ENCODE results near the gene ELF3.
A peak's percentile ranks its signal among the peaks of the same experiment; 100 is the strongest.
"Not testable (repeated sequence)": the region's sequence is repeated elsewhere in the genome, so short reads cannot be mapped to it uniquely, and the experiment has no call there.

Gene ELF3

DNA sequence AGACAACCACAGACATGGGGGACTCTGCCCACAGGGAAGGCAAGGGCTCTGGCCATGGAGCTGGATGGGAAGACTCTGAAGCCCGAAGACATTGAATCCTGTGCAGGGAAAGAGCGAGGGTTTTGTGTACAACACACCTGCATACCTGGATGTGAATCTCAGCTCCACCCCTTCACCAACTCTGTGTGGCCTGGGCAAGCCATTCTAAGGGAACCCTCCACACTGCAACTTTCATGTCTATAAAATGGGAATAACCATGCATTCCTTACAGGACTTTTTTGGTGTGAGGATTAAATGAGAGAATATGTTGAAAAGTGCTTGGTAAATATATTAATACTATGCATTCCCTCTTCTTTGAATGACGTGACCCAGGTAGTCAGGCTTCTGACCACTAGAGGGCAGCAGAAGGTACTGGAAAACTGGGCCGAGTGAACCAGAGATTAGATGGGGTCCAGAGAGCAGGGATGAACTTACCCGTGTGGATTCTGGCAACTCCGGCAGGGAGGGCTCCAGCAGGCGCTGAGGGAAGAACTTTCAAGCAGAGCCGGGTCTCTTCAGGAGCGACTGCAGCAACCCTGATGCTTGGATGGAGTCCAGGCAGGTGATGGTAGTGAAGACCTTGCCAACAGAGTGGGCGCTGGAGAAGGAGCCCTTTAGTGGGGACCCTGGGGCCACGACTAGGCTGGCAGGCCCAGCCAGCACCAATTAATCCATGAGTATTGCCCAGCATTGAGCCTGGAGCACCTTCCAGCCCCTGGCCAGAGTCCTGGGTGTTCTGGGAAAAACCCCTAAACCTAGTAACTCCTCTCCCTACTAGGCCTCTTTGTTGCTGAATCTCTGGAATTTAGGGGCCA lies 834 bp upstream of the ELF3 start:
- peak; percentile 84 for DNase-seq

DNA sequence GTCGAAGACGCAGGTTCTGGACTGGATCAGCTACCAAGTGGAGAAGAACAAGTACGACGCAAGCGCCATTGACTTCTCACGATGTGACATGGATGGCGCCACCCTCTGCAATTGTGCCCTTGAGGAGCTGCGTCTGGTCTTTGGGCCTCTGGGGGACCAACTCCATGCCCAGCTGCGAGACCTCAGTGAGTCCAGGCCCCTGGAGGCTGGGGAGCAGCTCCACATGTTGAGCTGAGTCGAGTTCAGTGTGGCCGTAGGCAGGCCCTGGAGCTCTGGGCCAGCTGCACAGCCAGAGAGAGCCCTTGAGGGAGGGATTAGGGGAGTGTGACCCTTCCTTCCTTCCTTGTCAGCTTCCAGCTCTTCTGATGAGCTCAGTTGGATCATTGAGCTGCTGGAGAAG lies 1.6 kb downstream of the ELF3 start:
- no peak for DNase-seq

DNA sequence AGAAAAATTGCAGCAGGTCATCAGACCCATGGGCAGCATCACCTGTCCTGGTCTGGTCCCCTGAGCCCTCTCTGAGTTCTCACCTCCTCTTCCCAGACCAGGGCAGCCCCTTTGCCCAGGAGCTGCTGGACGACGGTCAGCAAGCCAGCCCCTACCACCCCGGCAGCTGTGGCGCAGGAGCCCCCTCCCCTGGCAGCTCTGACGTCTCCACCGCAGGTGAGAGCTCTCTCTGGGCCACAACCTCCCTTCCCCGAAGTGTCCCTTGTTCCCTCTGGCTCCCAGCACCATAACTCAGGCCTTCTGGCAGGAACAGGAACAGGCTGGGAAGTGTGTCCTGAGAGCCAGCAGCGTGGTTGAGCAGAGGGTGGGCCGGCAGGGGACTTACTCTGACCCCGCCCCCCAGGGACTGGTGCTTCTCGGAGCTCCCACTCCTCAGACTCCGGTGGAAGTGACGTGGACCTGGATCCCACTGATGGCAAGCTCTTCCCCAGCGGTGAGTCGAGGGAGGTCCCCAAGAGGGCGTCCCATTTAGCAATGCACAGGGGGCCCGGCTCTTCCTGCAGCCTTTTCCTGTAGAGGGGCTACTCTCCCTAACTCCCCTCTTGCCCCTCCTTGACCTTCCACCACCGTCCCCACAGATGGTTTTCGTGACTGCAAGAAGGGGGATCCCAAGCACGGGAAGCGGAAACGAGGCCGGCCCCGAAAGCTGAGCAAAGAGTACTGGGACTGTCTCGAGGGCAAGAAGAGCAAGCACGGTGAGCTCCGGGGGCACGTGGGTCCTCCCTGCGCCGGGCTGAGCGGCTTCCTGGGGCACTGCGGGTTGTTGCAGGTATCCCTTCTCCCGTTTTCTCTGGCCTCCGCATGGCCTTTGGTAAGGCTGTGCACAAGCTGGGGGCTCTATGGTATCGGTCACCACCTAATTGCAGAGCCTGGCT lies 2.4 kb downstream of the ELF3 start:
- DNase-seq = no peak

DNA sequence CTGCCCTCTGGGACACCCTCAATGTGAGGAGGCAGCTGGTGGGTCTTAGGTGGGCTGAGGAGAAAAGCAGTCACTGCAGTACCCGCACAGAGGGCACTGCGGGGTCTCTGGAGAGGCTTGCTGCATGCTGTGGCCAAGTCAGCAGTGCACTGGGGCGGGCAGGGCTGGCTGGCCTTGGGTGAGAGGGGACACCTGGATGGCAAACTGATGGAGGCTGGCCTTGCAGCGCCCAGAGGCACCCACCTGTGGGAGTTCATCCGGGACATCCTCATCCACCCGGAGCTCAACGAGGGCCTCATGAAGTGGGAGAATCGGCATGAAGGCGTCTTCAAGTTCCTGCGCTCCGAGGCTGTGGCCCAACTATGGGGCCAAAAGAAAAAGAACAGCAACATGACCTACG lies 3.2 kb downstream of the ELF3 start:
- DNase-seq = no peak

DNA sequence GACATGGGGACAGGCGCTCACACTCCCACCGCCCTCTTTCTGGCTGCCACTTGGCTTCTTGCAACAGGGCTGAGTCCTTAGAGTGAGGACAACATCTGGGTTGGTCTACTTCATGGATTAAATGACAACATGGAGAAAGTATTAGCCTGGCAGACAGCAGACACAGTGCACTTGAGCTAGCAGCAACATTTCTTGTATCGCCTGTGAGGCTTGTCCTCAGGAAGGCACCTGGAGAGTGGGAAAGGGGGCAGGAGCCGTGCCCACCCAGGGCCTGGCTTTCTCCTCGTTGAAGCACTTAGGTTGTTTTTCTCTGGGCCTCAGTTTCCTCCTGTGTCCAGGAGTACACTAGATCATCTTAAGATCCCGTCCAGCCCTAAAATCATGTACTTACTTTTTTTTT lies 3.7 kb downstream of the ELF3 start:
- no peak for DNase-seq

DNA sequence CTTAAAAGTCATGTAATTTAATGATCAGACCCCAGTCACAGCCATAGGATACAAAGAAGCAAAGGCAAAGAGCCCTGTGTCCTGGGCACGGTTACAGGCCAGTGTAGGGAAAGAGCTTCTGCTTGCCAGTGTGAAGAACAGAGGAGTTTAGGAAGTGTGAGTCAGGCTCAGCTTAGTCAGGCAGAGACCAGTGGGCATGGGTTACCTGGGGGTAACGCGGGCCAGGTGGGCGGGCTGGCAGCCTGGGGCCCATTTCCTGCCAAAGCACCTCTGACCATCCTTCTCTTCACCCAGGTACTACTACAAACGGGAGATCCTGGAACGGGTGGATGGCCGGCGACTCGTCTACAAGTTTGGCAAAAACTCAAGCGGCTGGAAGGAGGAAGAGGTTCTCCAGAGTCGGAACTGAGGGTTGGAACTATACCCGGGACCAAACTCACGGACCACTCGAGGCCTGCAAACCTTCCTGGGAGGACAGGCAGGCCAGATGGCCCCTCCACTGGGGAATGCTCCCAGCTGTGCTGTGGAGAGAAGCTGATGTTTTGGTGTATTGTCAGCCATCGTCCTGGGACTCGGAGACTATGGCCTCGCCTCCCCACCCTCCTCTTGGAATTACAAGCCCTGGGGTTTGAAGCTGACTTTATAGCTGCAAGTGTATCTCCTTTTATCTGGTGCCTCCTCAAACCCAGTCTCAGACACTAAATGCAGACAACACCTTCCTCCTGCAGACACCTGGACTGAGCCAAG lies 4.7 kb downstream of the ELF3 start:
- DNase-seq = no peak

DNA sequence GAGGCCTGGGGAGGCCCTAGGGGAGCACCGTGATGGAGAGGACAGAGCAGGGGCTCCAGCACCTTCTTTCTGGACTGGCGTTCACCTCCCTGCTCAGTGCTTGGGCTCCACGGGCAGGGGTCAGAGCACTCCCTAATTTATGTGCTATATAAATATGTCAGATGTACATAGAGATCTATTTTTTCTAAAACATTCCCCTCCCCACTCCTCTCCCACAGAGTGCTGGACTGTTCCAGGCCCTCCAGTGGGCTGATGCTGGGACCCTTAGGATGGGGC lies 5.2 kb downstream of the ELF3 start:
- no peak for DNase-seq

DNA sequence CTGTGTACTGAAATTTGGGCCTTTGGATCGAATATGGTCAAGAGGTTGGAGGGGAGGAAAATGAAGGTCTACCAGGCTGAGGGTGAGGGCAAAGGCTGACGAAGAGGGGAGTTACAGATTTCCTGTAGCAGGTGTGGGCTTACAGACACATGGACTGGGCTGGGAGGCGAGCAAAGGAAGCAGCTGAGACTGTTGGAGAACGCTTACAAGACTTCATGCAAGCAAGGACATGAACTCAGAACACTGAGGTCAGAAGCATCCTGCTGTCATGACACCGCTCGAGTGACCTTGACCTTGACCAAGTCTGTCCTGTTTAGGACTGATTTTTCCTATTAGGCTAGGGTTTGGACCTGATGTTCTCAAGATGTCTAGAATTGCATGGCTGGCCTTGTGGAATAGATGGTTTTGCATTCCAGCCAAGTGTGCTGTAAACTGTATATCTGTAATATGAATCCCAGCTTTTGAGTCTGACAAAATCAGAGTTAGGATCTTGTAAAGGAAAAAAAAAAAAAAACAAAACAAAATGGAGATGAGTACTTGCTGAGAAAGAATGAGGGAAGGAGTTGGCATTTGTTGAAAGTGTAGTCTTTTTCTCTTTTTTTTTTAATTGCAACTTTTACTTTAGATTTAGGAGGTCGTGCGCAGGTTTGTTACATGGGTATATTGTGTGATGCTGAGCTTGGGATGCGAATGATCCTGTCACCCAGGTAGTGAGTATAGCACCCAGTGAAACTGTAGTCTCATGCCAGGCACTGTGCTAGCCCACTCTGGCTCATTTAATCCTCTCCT lies 5.8 kb downstream of the ELF3 start:
- DNase-seq = peak; percentile 15

DNA sequence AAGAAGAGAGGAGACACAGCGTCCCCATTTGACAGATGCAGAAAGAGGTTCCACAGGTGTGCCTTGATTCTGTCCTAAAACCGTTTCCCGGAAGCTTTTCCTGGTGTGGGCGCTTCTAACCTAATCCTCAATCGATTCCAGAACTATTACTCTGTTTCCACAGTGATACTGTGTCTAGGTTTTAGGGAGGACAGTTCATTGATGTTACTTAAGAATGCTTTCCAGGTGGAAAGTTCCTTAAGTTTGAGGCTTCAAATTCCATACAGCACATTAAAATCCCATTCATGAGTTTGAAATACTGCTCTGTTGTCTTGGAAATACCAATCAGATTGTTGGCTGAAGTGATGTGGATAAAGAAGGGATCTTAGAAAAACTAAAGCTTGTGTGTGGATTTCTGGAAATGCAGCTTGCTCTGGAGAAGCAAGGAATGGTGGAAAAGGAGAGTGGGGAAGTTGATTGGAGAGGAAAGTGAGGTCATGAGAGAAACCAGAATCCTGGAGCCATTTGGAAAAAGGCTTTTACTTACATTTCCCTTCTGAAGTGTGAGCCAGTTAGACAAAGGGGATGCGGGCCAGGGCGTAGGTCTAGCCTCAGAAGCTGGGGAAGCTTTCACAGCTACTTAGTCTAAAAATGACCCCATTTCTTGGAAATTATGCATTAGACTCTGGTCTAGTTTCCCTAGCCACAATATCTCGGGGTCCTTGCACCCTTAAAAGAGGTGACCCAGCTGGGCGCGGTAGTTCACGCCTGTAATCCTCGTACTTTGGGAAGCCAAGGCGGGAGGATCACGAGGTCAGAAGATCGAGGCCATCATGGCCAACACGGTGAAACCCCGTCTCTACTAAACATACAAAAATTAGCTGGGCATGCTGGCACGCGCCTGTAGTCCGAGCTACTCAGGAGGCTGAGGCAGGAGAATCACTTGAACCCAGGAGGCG lies 6.7 kb downstream of the ELF3 start:
- no peak for DNase-seq

DNA sequence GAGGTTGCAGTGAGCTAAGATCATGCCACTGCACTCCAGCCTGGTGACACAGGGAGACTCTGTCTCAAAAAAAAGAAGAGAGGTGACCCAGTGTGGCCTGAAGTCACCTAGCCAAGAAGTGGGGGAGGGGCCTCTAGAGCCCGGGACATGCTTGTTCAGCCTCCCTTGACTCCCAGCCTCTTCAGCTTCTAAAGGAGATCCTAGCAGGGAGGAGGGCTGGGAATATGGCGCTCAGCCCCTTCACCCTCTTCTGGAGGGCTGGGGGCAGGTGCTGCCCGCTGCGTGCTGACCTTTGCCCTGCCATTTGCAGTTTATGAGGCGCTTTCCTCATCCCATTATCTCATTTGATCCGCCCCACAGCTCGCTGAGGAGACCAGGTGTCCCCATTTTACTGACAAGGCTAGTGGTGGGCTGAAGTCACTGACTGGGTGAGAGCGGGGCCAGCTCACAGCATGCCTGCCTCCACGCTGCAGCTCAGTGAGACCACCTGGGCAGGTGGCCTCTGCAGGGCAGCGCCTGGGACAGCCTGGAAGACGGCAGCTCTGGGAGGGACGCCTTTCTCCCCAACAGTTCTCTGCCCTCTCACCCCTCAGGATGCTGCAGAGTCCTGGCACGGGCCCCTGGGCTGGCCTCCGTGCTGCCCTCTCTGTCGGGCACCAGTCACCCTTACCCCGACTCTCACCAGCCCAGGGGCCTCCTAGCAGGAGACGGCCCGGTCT lies 7.5 kb downstream of the ELF3 start:
- DNase-seq = no peak

DNA sequence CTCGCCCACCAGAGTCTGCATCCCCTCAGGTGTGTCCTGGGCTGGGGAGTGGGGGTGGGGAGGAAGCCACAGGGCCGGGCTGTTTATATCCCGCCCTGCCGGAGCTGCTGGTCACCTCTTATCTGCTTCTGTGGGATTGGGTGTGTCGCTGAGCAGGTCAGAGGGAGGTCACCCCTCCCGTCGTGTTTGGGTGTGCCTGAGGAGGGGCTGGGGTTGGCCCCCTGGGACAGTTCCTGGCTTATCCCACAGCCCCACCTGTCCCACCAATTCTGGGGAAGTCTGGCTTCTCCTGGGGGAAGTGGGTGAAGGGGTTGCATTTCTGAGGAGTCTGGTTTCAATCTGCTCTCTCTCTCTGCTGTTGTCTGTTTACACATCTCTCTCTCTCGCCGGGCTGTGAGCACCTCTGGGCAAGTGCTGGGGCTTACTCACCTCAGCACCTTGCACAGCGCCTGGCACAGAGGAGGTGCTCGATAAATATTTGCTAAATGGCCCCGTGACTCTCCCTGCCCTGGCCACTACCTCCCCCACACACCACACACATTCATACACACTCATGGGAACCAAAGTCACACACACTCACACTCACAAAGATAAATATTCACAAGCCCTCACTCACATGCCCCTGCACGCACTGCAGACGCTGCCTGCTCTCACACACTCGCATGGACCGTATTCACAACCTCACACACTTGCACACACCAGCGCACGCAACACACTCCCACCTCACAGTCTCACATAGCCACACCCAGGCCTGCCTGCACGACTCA lies 8.3 kb downstream of the ELF3 start:
- no peak for DNase-seq

DNA sequence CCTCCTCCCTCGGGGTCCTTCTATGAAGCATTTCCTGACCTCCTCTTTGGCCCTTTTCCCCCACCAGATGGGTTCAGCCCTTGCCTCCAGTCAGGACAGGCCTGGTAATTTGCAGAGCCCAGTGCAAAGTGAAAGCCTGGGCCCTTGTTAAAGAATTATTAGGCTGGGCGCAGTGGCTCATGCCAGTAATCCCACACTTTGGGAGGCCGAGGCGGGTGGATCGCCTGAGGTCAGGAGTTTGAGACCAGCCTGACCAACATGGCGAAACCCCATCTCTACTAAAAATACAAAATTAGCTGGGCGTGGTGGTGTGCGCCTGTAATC lies 8.8 kb downstream of the ELF3 start:
- DNase-seq = not testable (repeated sequence)

DNA sequence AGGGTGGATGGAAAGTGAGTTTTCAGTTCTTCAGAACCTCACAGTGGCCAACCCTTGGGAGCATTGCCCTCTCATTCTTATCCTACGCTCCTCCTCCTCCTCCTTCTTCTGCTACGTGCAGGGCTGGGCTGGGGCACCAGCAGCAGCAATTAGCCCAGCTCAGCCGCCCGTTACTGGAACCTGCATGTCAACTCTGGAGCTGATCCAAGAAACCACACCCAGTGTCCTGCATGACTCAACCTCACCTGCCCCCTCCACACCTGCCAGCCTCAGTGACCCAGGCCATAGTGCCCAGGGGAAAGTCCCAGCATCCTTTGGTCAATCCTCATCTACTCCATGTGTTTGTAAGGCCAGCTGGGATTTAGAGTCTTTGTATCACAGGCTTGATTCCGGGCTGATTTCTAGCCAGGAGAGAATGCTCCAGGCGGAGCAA lies 12.6 kb downstream of the ELF3 start:
- DNase-seq = no peak

DNA sequence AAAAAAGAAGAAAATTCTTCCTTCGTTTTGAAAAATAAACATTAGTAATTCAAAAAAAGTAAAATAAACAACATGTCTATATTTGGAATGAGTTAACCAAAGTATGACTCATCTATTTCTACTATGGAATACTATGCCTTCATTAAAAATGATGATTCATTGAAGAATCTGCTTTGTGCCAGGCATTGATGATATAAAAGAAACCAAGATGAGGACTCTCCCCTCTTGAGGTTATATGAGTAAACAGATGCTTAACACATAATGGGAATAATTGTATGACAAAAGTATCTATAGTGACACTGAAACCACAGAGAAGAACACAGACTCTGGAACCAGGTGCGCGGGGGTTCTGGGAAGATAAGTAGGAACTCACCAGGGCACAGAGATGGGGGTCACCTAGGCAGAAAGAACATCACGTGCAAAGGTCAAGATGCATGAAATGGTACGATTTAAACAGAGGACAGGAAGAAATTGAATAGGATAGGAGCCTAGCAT lies 18.8 kb downstream of the ELF3 start:
- DNase-seq = peak; percentile 87

DNA sequence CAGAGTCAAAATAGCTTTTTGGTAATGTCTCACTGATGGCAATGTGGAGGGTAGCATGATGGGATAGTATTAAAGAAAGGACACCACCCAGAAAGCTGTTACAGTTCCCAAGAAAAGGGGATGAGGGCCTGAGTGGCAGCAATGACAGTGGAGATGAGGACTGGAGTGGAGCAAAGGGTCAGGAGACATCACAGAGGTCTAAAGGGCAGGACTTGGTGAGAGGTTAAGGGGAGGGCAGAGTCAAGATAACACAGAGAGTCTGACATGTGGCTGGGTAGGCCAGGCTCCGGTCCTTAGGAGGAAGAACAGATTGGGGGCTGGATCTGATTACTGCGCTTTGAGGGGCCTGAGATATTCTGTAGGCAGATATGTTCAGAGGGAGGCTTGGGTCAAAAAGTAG lies 19.3 kb downstream of the ELF3 start:
- DNase-seq = no peak

DNA sequence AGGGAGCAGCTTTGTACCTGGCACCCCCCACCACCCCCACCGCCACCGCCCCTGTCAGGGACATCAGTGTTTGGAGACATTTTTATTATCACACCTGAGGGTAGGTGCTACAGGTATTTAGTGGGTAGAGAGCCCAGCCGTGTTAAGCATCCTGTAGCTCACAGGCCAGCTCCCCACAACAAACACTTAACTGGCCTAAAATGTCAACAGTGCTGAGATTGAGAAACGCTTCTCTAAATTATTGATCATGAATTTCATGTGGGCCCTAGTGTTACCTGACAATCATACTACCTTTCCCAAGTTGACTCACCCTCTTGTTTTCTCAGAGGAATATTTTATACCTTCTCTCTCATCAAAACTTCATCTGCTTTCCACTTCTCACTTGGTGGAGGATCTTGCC lies 21.4 kb downstream of the ELF3 start:
- no peak for DNase-seq

DNA sequence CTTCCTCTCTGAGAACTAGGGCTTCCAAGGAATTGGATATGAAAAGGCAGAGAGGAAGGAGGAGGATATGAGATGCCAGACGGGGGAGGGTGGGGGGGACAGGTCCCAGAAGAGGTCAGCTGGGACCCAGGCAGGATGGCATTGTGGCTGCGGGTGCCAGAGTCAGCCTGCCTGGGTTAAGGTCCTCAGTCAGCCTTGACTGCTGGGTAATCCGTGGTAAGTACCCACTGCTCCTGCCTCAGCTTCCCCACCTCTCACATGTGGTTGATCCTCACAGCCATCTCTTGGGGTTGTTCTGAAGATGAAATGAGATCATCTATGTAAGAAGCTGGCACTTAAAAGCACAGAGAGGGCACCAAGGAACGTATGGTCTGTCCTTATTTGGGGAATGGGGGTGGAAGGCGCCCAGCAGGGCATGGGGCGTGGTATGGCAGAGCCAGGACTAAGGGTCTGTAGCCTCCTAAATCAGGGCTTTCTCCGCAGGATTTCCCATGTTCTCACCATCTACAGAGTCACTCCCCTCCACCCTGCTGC lies 23.8 kb downstream of the ELF3 start:
- no peak for DNase-seq

DNA sequence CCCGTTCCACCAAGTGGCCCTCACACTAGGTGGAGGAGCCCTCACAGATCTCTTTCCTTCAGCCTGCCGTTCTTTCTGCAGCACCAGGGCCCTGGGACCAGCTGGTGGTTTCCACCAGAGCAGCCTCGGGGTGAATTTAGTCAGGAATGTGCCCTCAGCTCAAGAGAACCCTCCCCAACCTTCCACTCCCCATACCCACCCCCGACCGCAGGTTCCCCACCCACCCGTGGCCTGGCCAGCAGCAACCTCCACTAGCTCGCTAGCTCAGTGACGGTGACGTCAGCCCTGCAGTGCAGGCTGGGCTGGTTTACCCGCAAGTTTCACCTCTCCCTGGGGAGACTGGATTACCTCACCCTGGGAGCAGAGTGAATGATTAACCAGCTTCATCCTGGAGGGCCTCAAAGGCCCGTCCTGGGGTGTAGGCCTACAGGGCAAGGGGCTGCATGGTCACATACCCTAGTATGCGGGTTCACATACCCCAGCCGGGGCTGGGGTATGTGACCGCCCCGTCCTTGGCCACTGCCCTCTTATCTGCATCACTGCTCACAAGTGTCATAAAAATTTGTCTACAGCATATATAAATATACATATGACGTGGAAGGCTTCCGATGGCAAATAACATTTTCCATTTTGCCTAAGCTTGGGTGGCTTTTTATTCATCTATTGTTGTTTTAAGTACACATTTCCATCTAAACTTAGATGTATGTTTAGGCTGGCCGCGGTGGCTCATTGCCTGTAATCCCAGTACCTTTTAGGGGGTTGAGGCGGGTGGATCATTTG lies 24.5 kb downstream of the ELF3 start:
- peak; percentile 99 for DNase-seq
